HG03342 (cell line): ENCODE data around the gene CLASRP.

Experiments used
- ATAC-seq: cut with Tn5 transposase; IDR thresholded peaks from one replicate; pipeline ENCODE4 v1.9.1; 2021; ENCODE audit warnings: mild to moderate bottlenecking, moderate library complexity; ENCODE audit not compliant: unreplicated experiment

The CLASRP gene

DNA sequence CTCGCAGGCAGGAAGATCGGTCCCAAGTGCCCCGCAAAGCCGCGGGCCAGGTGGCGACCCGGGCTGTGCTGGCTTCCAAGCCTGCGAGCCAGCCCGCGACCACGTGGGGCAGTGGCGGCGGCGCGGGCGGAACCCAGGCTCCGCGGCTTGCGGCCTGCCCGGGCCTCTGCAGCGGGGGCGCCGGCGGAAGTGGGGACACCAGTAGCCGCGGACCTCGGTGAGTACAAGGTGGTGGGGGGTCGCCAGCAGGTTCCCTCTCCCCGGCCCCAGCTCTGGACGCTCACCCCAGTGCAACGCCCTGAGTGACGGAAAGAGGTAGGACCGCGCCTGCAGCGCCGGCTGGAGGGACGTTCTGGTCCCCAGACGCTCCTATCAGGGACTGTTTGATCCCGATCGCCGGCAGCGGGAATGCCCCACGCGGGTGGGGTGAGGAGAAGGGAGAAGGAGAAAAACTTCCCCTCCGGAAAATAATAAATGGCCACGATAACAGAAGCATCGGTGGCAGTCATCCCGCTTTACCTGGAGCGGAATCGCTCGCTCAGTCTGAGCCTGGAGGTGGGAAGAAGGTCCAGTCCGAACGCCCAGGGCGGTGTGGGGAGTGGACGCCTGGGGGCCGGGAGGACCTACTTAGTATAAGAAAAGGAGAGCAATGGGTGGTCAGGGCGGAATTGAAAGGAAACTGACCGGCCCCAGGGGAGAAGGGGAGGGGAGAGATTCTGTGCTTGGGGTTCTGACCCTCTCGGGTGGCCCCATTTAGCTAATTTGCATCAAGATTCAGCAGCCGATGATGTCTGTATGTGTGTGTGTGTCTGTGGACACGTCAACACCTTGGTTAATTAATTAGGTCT, 40.4 kb downstream of the CLASRP start, which contains the start of gene GEMIN7:
Gene GEMIN7, plus strand, starts transcription at position 198 of the 848 bp plus-strand sequence. CDS start 10,855 bp downstream, outside the sequence.
- no peak for ATAC-seq

DNA sequence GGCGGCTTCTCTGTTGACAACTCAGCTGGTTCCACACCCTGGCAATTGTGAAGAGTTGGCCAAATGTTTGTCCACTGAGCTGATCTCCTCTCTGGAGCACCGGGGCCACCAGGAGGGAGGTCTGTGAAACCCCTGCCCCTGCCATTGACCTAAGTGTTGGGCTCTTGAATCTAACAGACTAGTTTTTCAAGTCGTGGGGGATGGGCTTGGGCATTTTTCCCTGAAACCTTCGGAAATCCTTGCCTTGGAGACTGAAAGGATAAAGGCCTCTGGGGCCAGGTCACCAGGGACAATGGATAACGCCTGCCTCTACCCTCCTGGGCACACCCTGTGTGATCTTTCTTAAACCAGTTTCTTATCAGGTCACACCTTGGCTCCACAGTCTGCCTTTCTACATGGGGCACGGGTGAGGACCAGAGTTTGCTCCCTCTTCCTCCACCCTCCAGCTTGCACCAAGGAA, 41.1 kb downstream of the CLASRP start:
- ATAC-seq: no peak

DNA sequence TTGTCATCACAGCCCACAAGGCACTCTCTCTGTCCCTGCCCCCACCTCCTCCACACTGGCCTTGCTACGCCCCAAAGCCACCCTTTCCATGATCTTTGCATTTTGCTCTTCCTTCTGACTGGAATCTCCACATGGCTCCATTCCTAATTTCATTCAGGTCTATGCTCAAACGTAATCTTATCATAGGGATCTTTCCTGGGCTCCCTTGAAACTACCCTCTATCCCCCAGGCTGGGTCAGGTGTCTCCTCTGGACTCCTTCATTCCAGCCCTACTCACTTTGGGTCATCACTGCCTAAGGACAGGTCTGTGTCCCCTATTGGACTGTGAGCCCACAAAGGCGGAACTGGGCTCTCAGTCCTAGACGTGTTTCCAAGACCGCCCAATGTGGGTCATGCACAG, 43.3 kb downstream of the CLASRP start:
- ATAC-seq: no peak

DNA sequence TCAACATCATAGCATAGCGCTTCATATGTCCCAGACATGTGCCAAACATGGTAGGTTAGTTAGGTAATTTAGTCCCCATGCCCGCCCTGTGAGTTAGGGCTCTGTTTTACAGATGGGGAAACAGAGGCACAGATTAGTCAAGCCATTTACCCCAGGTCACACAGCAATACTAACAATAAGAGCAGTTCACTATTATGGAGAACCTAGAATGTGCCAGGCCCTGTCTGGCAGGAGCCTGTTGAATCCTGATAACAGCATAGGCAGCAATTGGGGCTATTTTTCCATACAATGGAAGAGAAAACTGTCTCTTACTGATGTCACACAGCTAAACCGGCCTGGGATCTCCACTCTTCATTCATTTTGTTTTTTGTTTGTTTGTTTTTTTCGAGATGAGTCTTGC, 47.6 kb downstream of the CLASRP start:
- no peak for ATAC-seq

DNA sequence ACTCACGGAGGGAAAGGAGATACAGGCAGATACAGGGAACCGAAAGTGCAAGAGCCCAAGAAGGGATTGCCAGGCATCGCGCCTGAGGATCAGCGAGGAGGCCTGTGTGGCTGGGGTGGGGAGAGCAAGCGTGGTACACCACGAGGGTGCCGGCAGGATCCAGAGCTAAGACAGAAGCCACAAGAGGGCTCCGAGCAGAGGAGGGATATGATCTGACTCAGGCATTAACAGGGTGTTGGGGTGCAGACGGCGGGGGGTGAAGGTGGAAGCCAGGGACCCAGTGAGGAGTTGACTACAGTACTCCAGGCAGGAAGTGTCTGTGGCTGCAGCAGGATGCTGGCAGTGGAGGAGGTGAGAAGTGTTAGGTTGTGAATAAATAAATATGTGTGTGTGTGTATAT, 48.7 kb downstream of the CLASRP start:
- no peak for ATAC-seq

DNA sequence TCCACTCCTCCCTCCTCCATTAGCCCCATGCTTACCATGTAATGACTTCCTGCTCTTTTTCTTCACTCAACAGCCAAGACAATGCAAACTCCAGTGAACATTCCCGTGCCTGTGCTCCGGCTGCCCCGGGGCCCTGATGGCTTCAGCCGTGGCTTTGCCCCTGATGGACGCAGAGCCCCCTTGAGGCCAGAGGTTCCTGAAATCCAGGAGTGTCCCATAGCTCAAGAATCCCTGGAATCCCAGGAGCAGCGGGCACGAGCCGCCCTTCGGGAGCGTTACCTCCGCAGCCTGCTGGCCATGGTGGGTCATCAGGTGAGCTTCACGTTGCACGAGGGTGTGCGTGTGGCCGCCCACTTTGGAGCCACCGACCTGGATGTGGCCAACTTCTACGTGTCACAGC, 51.2 kb downstream of the CLASRP start:
- no peak for ATAC-seq

DNA sequence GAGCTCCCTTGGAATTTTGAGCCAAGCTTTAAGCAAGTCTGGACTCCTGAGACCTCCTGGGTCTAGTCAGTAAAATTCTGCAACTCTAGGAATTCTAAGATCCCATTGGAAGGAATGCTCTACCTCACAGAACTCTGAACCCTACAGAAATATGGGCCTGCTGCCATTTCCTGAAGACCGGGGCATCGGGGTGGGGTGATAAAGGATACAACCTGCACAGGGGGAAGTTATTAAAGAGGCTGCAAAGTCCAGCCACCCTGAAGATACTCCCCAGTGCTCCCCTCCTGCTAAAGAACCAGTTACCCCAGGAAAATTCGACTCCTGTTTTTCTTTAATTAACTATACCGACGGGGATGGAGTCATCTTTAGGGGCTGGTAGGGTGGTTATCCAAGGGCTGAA, 51.8 kb downstream of the CLASRP start:
- no peak for ATAC-seq

DNA sequence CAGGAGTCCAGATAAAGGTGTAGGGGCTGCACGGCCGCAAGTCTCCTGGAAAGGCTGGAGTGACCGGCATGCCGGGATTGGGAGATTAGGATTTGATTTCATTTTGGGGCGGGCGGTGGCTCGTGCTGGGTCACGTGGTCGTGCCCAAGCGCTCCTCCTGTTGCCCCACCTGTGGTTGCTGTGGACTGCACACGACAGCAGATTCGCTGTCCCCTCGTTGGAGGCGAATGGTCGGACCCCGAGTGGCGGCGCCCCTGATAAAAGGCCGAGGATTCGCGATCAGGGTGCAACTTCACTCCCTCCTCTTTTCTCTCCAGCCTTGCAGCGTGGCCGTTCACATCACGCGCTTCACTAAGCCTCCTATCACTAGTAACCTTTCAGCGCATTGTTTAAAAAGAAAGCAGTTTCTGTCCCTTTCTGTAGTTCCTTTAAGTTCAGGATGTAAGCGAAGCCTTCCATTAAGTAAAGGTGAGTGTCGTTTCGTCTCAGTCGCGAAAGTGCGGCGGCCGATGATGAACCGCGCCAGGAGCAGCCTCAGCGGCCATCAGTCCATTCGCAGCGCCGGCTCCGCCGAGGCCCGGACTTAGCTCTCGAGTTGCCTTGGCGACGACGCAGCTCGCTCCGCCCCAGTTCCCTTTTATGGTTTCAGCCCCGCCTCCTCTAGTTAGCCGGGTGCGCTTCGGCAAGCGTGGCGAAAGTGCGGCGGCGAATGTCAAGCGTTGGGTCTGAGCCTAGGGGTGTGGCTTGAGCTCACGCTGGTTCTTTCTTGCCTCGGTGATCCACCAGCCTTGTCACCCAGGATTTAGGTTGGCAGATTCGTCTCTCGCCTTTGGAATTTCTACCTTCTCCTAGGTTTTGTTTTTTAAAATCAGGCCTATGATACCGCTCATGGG, 52.4 kb downstream of the CLASRP start:
- peak; percentile 56 for ATAC-seq

DNA sequence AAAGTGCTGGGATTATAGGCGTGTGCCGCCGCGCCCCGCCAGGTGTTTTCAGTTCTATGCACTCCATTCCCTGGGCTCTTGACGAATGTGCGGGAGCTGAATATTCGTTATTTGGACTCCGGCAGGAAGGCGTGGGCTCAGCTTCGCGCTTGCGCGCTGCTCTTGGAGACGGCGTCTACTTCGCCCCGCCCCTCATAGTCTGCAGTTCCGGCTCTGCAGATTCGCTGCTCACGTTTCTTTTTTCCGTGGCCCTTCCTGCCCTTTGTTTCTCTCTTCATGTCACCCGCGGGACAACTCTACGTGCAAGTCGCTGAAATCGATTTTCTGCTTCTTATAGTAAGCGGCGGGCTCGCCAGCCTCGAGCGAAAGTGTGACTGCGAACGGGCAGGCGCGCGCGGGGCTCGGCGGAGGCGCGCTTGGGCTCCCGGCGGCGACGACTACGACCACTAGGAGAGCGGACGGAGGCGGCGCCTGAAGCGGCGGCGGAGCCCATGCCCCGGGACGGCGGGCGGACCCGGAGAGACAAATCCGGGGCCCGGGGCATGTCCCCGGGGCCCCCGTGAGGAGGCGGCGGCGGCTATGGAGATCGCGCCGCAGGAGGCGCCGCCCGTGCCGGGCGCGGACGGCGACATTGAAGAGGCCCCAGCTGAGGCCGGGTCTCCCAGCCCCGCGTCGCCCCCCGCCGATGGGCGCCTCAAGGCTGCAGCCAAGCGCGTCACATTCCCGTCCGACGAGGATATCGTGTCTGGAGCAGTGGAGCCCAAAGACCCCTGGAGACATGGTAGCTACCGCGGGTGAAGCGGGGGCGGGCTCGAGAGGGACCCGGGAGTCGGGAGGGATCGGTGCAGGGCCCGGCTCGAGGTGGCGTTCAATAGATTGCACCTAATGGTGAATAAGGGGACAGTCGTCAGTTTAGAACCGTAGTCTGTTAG, 54.2 kb downstream of the CLASRP start, which contains the start of gene PPP1R37:
Gene PPP1R37, plus strand, starts transcription at position 433 of the 932 bp plus-strand sequence. Its CDS starts 147 bp downstream, at position 580.
- ATAC-seq: peak; percentile 59

DNA sequence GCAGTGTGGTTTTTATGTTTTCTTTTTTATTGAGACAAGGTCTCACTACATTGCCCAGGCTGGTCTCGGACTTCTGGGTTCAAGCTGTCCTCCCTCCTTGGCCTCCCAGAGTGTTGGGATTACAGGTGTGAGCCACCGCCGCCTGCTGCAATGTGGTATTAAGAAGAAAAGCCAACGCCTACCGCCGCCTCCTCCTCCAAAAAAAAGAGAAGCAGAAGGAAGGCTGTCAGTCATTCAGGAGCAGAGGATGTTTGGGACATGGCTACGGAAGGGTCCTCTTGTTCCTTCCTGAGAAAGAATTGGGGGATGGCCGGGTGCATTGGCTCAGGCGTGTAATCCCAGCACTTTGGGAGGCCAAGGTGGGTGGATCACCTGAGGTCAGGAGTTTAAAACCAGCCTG, 55.3 kb downstream of the CLASRP start:
- no peak for ATAC-seq

DNA sequence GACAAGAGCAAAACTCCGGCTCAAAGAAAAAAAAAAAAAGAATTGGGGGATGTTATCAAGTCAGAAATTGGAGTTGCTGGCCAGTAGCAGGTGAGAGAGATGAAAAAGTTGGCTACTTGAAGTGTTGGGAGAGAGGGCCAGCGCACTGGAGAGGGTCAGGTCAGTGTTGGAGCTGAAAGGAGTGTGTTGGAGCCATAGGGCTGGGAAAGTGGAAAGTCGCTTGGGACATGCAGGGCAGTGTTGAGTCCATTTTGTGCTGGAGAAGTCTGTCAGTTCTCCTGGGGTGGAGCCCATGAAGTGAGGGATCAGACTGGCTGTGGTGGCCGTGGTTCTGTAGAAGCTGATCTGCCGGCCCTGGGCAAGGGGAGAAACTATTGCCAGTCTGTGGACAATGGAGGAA, 55.9 kb downstream of the CLASRP start:
- no peak for ATAC-seq

DNA sequence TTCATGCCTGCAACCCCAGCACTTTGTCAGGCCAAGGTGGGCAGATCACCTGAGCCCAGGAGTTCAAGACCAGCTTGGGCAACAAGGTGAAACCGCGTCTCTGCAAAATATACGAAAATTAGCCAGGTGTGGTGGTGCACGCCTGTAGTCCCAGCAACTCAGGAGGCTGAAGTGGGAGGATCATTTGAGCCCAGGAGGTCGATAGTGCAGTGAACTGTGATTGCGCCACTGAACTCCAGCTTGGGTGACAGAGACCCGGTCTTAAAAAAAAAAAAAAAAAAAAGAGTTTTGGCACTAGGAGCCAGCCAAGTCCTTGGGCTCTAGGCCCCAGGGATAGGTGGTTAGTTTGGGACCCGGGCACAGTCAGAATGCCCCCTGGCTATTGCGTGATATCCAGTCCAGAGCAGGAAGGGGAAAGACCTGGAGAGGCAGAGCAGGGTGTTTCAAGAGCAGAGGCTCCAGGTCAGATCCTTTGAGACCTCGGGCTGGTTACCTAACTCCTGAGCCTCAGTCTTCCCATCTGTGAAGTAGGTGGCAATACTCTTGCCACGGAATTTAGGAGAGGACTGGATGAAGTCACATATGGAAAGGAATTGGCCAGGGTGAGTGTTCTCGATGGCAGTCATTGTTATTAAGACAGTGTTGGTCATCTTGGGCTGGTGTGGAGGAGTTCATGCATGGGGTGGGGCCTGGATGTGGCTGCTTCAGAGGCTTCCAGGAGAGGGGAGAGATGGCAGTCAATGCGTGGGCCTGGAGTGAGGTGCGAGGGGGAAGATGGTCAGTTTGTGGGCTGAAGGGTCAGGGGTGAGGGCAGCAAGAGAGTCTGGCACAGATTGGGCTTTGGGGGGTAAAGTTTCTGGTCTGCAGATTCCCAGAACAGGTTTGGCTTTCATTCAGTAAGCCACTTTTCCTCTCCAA, 56.9 kb downstream of the CLASRP start:
- ATAC-seq: no peak

DNA sequence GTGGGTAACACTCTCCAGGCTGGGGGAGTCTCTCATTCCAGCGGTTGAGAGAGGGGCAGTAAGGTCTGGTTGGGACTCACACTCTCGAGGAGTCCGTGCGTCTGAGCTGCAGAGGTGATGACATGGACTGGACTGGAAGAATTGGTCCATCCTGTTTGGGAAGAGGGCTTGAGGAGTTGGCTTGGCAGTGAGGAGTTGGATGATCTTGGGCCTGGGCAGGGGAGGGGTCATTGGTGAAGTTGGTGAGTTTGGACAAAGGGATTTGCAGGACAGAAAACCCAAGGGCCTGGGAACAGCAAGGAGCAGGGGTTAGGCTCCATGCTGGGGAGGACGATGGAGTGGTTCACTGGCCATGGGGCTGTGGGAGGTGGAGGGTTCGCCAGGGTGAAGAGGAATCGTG, 57.9 kb downstream of the CLASRP start:
- ATAC-seq: no peak

DNA sequence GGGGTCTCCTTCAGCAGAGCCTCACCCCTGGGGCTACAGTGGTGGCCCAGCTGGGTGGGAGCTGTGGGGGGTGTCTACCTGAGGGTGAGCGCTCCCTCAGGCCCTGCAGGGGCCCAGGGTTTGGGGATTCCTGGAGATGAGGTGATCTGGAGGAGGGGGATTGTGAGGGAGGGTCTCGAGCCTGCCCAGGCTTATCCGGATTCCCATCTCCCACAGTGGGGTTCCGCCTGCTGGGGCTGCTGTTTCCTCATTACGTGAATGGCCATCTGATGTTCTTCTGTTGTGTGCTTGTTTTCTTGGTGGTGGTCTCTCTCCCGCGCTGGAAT, 58.6 kb downstream of the CLASRP start:
- no peak for ATAC-seq

DNA sequence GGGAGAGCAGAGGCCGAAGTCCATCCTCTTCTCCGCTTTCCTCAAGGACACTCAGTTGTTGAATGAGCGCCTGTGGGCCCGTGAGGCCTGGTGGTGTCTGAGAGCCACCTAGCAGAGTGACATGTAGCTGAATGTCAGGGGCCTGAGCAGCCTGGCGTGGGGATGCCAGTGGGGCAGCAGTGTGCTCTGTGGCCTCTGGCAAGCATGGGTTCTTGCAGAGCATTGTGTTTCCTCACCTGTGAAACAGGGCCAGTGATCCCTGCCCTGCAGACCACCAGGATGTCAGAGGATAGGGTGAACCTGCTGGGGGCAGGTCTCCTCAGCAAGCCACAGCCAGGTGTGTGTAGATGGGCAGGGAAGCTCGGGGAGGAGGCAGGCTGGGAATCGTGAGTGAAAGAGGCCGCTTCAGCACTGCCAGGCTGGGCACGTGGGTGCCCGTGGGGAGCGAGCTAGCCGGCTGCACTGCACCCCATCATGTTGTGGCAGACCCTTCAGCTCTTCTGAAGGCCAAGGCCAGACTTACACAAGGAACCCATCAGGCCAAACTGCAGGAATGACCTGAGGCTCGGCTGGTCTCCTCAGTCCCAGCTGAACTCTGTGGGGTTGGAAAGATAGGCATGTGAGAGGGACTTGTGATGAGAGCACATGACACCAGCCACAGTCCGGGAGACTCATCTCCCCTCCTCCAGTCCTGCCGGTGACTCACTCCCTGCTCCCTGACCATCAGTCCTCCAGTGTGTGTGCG, 59.1 kb downstream of the CLASRP start:
- no peak for ATAC-seq

DNA sequence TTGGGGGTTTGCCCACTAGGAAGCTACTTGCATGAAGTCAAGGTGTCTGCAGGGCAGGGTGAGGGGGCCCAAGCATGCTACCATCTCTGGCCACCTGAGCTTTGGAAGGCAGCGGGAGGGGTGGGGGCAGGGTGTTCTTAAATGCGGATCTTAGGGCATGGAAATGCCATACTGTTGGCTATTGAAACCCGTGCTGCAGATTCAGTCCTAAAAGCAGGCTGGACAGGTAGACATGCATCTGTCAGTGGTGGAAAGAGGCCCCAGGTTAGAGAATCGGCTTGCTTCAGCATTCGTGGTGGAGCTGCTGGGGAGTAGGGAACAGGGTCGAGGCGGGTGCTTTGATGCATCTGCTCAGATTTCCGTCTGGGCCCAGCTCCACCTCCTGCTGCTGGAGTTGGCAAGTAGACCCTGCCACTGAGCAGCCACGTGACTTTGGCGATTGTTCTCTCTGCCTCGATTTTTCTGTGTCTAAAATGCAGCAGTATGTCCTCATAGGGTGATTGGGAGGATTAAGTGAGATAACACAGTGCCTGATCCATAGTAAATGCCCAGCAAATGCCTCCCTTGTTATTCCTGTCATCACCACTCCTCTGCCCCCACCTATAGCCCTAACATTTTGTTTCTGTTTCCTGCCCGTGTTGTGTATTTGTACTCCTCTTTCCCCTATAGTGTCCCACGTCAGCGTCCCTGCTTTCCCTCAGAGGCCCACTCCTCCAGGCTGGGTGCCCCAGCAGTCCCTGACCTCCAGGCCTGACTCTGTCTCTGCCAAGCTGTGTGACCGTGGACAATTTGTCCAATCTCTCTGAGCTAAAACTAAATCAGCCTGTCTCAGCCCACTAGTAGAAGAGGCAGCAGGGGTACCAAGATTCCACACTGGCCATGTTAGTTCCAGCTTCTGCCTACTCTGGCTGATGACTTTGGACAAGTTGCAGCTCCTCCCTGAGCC, 59.9 kb downstream of the CLASRP start:
- no peak for ATAC-seq

DNA sequence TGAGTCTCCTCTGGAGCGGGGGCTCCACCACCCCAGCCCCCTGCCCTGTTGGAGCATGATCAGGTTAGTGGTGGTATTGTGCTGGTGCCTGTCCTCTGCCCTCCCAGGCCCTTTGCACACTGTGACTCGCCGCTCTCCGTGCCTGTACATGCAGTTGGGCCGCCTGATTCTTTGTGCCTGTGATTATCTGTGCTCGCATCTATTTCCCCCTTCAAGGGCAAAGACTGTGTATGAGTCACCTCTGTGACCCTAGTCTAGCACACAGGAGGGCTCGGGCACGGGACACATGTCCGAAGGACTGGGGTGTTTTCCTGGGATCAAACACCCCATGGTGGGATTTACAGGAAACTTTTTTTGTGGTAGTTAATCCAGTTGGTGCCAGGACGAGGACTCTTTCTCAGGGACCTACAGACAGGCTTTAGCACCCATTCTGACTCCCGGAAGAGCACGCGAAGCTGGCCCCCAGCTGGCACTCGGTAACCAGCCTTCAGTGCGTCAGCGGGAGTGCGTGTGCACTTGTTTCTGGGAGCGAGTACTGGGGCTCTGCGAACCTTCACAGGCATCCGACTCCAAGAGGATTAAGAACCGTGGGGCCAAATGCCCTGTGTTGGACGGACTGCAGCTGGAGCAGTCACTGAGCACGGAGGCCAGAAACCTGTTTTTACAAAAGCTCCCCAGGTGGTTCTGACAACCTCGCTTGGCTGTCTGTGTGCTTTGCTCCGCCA, 60.8 kb downstream of the CLASRP start:
- no peak for ATAC-seq
